Neural progenitor cell (in vitro differentiated cells): ENCODE data around the gene KIR3DL3.

Source experiments
- CTCF ChIP-seq: fragments of 200-600 bp; sonication (generic); IDR thresholded peaks from 2 replicates; pipeline ENCODE4 v1.5.1; 2017; ENCODE audit warnings: antibody characterized with exemption, mild to moderate bottlenecking
- EZH2phosphoT487 ChIP-seq: fragments of 200-600 bp; sonication (generic); IDR thresholded peaks from 2 replicates; pipeline ENCODE4 v1.6.1; 2017; ENCODE audit warnings: antibody characterized with exemption

DNA sequence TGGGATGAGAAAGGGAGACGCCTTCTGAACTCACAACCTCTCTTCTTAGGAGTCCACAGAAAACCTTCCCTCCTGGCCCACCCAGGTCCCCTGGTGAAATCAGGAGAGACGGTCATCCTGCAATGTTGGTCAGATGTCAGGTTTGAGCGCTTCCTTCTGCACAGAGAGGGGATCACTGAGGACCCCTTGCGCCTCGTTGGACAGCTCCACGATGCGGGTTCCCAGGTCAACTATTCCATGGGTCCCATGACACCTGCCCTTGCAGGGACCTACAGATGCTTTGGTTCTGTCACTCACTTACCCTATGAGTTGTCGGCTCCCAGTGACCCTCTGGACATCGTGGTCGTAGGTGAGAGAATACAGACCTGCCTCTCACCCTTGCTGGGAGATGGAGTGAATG, 3.3 kb downstream of the KIR3DL3 start:
- no peak for TF ChIP-seq CTCF
- no peak for TF ChIP-seq EZH2phosphoT487
